Tibial nerve (tissue), 4 donors: ENCODE results near the gene USP28.

ENCODE experiments used
- CTCF ChIP-seq, 5 experiments: fragments of 200-600 bp in 3 of 5; fragments of 450-650 bp in 2 of 5; sonication (generic) in 3 of 5; IDR thresholded peaks; one replicate each; pipeline ENCODE4 v1.5.1; 2016 to 2019; ENCODE audit warnings: antibody characterized with exemption in 5 of 5, mild to moderate bottlenecking in 3 of 5, moderate library complexity in 2 of 5
- EP300 ChIP-seq, 2 donors: sonication (generic); formaldehyde crosslinking; IDR thresholded peaks; one replicate each; pipeline ENCODE4 v1.6.1; 2017; ENCODE audit warnings: antibody characterized with exemption in 2 of 2, mild to moderate bottlenecking in 1 of 2
- POLR2A ChIP-seq, 2 donors: fragments of 450-650 bp; IDR thresholded peaks; one replicate each; pipeline ENCODE4 v1.6.1; 2017; ENCODE audit warnings: antibody characterized with exemption in 2 of 2, mild to moderate bottlenecking in 2 of 2, moderate library complexity in 2 of 2

- no peak for TF ChIP-seq CTCF (IDR thresholded peaks at IDR 0.05)
- TF ChIP-seq POLR2A (IDR thresholded peaks at IDR 0.05) = no peak
- TF ChIP-seq EP300 (IDR thresholded peaks at IDR 0.05) = no peak
Measured at GRCh38 chr11:113874096-113874495, 1.3 kb downstream of the USP28 start.
